K562 (cell line): ENCODE data around the gene NEMP1. TPM values are rescaled to one million over a fixed set of nuclear protein-coding genes. Genes with fewer than 3 reads are reported as not detected.
A peak's percentile ranks its signal among the peaks of the same experiment; 100 is the strongest.

Experiments used
- ARID1B ChIP-seq: fragments of 450-650 bp; IDR thresholded peaks from 2 replicates; pipeline ENCODE4 v1.6.1; 2016; ENCODE audit warnings: antibody characterized with exemption, mild to moderate bottlenecking, inconsistent platforms
- DDX20 ChIP-seq: fragments of 450-650 bp; IDR thresholded peaks from 2 replicates; pipeline ENCODE4 v1.6.1; 2016; ENCODE audit warnings: missing genetic modification characterization, low read depth, mild to moderate bottlenecking, missing compliant biosample characterization, moderate library complexity
- E2F3 ChIP-seq: fragments of 250-450 bp; sonication (Bioruptor Pico); IDR thresholded peaks from 2 replicates; pipeline ENCODE4 v1.4.0; 2020; ENCODE audit warnings: mild to moderate bottlenecking
- ETV1 ChIP-seq: fragments of 450-650 bp; conservative IDR thresholded peaks from 2 replicates; pipeline ENCODE4 v1.6.1; 2016; ENCODE audit warnings: missing genetic modification characterization, control low read depth, low read depth, missing compliant biosample characterization
- FOSL1 ChIP-seq: fragments of 200-800 bp; sonication (Bioruptor generic); conservative IDR thresholded peaks from 2 replicates; pipeline ENCODE4 v1.6.1; 2016; ENCODE audit warnings: missing genetic modification characterization, missing compliant biosample characterization
- GATA2 ChIP-seq: sonication (generic); formaldehyde crosslinking; IDR thresholded peaks from 2 replicates; pipeline ENCODE4 v1.4.0; 2020; ENCODE audit warnings: mild to moderate bottlenecking, missing genetic modification reagents
- L3MBTL2 ChIP-seq: fragments of 450-650 bp; IDR thresholded peaks from 2 replicates; pipeline ENCODE4 v1.6.1; 2016; ENCODE audit warnings: mild to moderate bottlenecking, moderate library complexity
- MAZ ChIP-seq, 2 experiments: fragments of 450-650 bp in 1 of 2; sonication (generic) in 1 of 2; formaldehyde crosslinking; IDR thresholded peaks in 1 of 2; conservative IDR thresholded peaks in 1 of 2; 2 replicates each; pipeline versions ENCODE4 v1.4.0 to v1.5.0; 2020; ENCODE audit warnings: mild to moderate bottlenecking in 1 of 2, missing genetic modification reagents in 1 of 2
- MTA3 ChIP-seq: fragments of 450-650 bp; formaldehyde crosslinking; IDR thresholded peaks from 2 replicates; pipeline ENCODE4 v1.6.1; 2017; ENCODE audit warnings: mild to moderate bottlenecking, borderline replicate concordance
- NRF1 ChIP-seq, 2 experiments: fragments of 450-650 bp; IDR thresholded peaks in 1 of 2; conservative IDR thresholded peaks in 1 of 2; 2 replicates each; pipeline ENCODE4 v1.6.1; 2014; ENCODE audit warnings: mild to moderate bottlenecking in 2 of 2
- NUFIP1 ChIP-seq: fragments of 450-650 bp; IDR thresholded peaks from 2 replicates; pipeline ENCODE4 v1.6.1; 2018; ENCODE audit not compliant: partially characterized antibody
- POLR2G ChIP-seq: fragments of 200-400 bp; formaldehyde crosslinking; IDR thresholded peaks from 2 replicates; pipeline ENCODE4 v1.6.1; 2017; ENCODE audit warnings: low read depth, mild to moderate bottlenecking, antibody characterized with exemption, low read length, moderate library complexity
- TRIM28 ChIP-seq: fragments of 450-650 bp; IDR thresholded peaks from 2 replicates; pipeline ENCODE4 v1.6.1; 2017
- TSC22D4 ChIP-seq: fragments of 450-650 bp; IDR thresholded peaks from 2 replicates; pipeline ENCODE4 v1.6.1; 2016; ENCODE audit warnings: missing genetic modification characterization, missing biosample characterization, control low read depth
- ZFX ChIP-seq: sonication (generic); formaldehyde crosslinking; IDR thresholded peaks from 2 replicates; pipeline ENCODE4 v1.8.0; 2022; ENCODE audit warnings: mild to moderate bottlenecking, missing genetic modification reagents, moderate library complexity
- ZNF184 ChIP-seq: sonication (generic); formaldehyde crosslinking; IDR thresholded peaks from 2 replicates; pipeline ENCODE4 v1.5.0; 2020; ENCODE audit warnings: missing genetic modification reagents
- polyA plus RNA-seq, 8 experiments: library from polyadenylated mRNA; depleted of rRNA in 4 of 8; stranded (reverse) in 5 of 8; unstranded in 3 of 8; fragments of >200 nt; fragmentation: Nextera tagmentation in 2 of 8; fragmentation: Illumina TruSeq in 1 of 8; extraction: Ambion mirVana in 2 of 8; extraction: Trizol in 1 of 8; gene quantifications; 2 replicates each; pipeline versions ENCODE4 v1.2.1 to v1.2.3, GENCODE V29; 2011 to 2014; ENCODE audit warnings: inconsistent platforms in 1 of 8, missing spikeins in 1 of 8
- total RNA-seq, 7 experiments: library from RNA; depleted of rRNA in 6 of 7; stranded (reverse); fragments of >200 nt in 6 of 7; fragmentation: Illumina TruSeq in 2 of 7; extraction: Trizol in 2 of 7; gene quantifications; 2 replicates each; pipeline versions ENCODE4 v1.2.1 to v1.2.3, GENCODE V29; 2011 to 2021; ENCODE audit warnings: low replicate concordance in 1 of 7
- TF ChIP-seq, protein P1 (sequence below), 3 experiments: IDR thresholded peaks in 2 of 3; conservative IDR thresholded peaks in 1 of 3; 2 replicates each; pipeline ENCODE4 v1.5.1; 2011 to 2012; ENCODE audit warnings: low read length in 3 of 3, mild to moderate bottlenecking in 3 of 3, control low read depth in 2 of 3, improper control_type of control experiment in 1 of 3, inconsistent platforms in 1 of 3, low read depth in 1 of 3, mixed read lengths in 1 of 3, moderate library complexity in 1 of 3; ENCODE audit not compliant: insufficient read depth in 2 of 3
- TF ChIP-seq, protein P2 (sequence below): sonication (generic); formaldehyde crosslinking; IDR thresholded peaks from 2 replicates; pipeline ENCODE4 v1.8.0; 2022; ENCODE audit warnings: mild to moderate bottlenecking, missing genetic modification reagents
- TF ChIP-seq, protein P3 (sequence below): fragments of 450-650 bp; IDR thresholded peaks from 2 replicates; pipeline ENCODE4 v1.6.1; 2016; ENCODE audit warnings: borderline replicate concordance
- TF ChIP-seq, protein P4 (sequence below): sonication (generic); formaldehyde crosslinking; IDR thresholded peaks from 2 replicates; pipeline ENCODE4 v1.8.0; 2022; ENCODE audit warnings: mild to moderate bottlenecking, low read depth, missing genetic modification reagents
- TF ChIP-seq, protein P5 (sequence below): sonication (generic); formaldehyde crosslinking; IDR thresholded peaks from 2 replicates; pipeline ENCODE4 v1.9.0; 2022; ENCODE audit warnings: mild to moderate bottlenecking, missing genetic modification reagents

NEMP1 gene
- total and polyA plus RNA-seq, 9 of the 15 experiments (the other 6 are each of a cell fraction or from before 2014, with no cell fraction given) = 9.5 to 82.2 (median 41.2) TPM

DNA sequence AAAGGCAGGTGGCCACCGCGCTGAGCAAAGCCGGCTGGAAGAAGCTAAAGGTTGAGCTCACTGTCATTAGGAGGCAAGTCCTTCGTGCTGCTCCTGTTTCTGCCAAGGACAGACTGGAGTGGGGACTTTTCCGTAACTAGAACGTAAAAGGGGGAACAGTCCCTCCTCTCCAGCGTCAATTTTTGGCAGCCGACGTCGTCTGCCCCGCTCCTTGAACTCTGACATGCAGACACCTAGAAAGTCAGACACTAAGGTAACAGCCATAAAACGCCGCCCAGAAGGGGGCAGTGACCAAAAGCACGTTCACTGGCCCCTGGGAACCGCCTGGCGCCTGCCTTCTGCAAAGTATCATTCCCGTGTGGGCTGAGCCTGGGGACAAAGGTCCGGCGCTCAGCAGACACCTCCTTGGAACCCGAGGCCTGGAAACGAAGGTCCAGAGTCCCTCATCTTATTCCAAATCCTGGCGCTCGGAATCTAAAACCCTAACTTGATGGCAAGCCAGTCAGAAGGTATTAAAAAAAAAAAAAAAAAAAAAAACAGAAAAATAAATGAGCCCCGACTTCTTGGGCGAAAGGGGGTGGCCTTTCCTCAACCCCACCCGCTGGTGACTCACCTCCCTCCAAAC, 48.6 kb upstream of the NEMP1 start (continued):
- TF ChIP-seq E2F3 (CRISPR knock-in tag) (no peak), FOSL1 (tag) (peak; percentile 89), NUFIP1 (no peak), POLR2G (peak; percentile 53), ETV1 (no peak), MTA3 (0 out of 2 replicates have a peak, but pooled peaks have one; percentile 64), GATA2 (CRISPR knock-in tag) (no peak), TRIM28 (0 out of 2 replicates have a peak, but pooled peaks have one; percentile 28), TSC22D4 (tag) (no peak), ARID1B (0 out of 2 replicates have a peak, but pooled peaks have one; percentile 5), DDX20 (tag) (no peak), L3MBTL2 (peak; percentile 93), MAZ (CRISPR knock-in tag; conservative IDR thresholded peaks at IDR 0.05 in 1 of 2, IDR thresholded peaks at IDR 0.05 in 1 of 2) (peak in 1 of 2 experiments; percentile 77; a peak in 1 of 4 replicates), NRF1 (conservative IDR thresholded peaks at IDR 0.05 in 1 of 2, IDR thresholded peaks at IDR 0.05 in 1 of 2) (peak; percentile 22 to 37; a peak in 1 of 4 replicates), ZNF184 (CRISPR knock-in tag) (no peak), ZFX (peak; percentile 45; the same call in 1 of the 2 replicates)
- TF ChIP-seq, protein P1, sequence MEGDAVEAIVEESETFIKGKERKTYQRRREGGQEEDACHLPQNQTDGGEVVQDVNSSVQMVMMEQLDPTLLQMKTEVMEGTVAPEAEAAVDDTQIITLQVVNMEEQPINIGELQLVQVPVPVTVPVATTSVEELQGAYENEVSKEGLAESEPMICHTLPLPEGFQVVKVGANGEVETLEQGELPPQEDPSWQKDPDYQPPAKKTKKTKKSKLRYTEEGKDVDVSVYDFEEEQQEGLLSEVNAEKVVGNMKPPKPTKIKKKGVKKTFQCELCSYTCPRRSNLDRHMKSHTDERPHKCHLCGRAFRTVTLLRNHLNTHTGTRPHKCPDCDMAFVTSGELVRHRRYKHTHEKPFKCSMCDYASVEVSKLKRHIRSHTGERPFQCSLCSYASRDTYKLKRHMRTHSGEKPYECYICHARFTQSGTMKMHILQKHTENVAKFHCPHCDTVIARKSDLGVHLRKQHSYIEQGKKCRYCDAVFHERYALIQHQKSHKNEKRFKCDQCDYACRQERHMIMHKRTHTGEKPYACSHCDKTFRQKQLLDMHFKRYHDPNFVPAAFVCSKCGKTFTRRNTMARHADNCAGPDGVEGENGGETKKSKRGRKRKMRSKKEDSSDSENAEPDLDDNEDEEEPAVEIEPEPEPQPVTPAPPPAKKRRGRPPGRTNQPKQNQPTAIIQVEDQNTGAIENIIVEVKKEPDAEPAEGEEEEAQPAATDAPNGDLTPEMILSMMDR (IDR thresholded peaks at IDR 0.05 in 2 of 3, conservative IDR thresholded peaks at IDR 0.05 in 1 of 3; ENCODE audit: insufficient read depth in 2 of 3, low read depth in 1 of 3, low read length in 3 of 3) = peak; percentile 59 to 75 (median 69)
- TF ChIP-seq, protein P2, sequence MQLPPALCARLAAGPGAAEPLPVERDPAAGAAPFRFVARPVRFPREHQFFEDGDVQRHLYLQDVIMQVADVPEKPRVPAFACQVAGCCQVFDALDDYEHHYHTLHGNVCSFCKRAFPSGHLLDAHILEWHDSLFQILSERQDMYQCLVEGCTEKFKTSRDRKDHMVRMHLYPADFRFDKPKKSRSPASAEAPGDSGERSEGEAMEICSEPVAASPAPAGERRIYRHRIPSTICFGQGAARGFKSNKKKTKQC = 0 out of 2 replicates have a peak, but pooled peaks have one; percentile 38
- TF ChIP-seq, protein P3, sequence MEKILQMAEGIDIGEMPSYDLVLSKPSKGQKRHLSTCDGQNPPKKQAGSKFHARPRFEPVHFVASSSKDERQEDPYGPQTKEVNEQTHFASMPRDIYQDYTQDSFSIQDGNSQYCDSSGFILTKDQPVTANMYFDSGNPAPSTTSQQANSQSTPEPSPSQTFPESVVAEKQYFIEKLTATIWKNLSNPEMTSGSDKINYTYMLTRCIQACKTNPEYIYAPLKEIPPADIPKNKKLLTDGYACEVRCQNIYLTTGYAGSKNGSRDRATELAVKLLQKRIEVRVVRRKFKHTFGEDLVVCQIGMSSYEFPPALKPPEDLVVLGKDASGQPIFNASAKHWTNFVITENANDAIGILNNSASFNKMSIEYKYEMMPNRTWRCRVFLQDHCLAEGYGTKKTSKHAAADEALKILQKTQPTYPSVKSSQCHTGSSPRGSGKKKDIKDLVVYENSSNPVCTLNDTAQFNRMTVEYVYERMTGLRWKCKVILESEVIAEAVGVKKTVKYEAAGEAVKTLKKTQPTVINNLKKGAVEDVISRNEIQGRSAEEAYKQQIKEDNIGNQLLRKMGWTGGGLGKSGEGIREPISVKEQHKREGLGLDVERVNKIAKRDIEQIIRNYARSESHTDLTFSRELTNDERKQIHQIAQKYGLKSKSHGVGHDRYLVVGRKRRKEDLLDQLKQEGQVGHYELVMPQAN = peak; percentile 48; the same call in 1 of the 2 replicates
- TF ChIP-seq, protein P4, sequence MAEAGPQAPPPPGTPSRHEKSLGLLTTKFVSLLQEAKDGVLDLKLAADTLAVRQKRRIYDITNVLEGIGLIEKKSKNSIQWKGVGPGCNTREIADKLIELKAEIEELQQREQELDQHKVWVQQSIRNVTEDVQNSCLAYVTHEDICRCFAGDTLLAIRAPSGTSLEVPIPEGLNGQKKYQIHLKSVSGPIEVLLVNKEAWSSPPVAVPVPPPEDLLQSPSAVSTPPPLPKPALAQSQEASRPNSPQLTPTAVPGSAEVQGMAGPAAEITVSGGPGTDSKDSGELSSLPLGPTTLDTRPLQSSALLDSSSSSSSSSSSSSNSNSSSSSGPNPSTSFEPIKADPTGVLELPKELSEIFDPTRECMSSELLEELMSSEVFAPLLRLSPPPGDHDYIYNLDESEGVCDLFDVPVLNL (CRISPR knock-in tag) = no peak
- TF ChIP-seq, protein P5, sequence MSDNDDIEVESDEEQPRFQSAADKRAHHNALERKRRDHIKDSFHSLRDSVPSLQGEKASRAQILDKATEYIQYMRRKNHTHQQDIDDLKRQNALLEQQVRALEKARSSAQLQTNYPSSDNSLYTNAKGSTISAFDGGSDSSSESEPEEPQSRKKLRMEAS (CRISPR knock-in tag) = peak; percentile 68; the same call in 1 of the 2 replicates
